Neural cell (in vitro differentiated cells): ENCODE results near the gene HAAO. TPM values are rescaled to one million over a fixed set of nuclear protein-coding genes. Genes with fewer than 3 reads are reported as not detected.

Experiments
- H2AFZ ChIP-seq: fragments of 200-600, 300-800 bp; sonication (generic), shearing (Covaris generic); 2 replicates; pipeline ENCODE4 v1.6.0; 2014; ENCODE audit warnings: low read depth, mild to moderate bottlenecking, antibody characterized with exemption, low read length, moderate library complexity
- H3F3A ChIP-seq: fragments of 200-600 bp; shearing (Covaris generic); 2 replicates; pipeline ENCODE4 v1.6.1; 2016; ENCODE audit warnings: mild to moderate bottlenecking, moderate library complexity, mixed read lengths, antibody characterized with exemption, low read length; ENCODE audit not compliant: insufficient read depth, poor library complexity, severe bottlenecking
- H3K27ac ChIP-seq: fragments of 200-600, 300-800 bp; sonication (generic), shearing (Covaris generic); 2 replicates; pipeline ENCODE4 v1.5.1; 2014; ENCODE audit warnings: mild to moderate bottlenecking, low read length, moderate library complexity
- H3K27me3 ChIP-seq: fragments of 300-800, 200-600 bp; sonication (generic), shearing (Covaris generic); 2 replicates; pipeline ENCODE4 v1.6.0; 2014; ENCODE audit warnings: mild to moderate bottlenecking, low read depth, low read length, moderate library complexity; ENCODE audit not compliant: insufficient read depth
- H3K36me3 ChIP-seq: fragments of 300-800, 200-600 bp; sonication (generic), shearing (Covaris generic); 2 replicates; pipeline ENCODE4 v1.5.1; 2014; ENCODE audit warnings: mild to moderate bottlenecking, antibody characterized with exemption, low read length, moderate library complexity; ENCODE audit not compliant: insufficient read depth
- H3K4me2 ChIP-seq: fragments of 300-800, 200-600 bp; sonication (generic), shearing (Covaris generic); 2 replicates; pipeline ENCODE4 v1.6.0; 2014; ENCODE audit warnings: mild to moderate bottlenecking, low read length
- H3K4me3 ChIP-seq: fragments of 300-800, 200-600 bp; sonication (generic), shearing (Covaris generic); 2 replicates; pipeline ENCODE4 v1.5.1; 2014; ENCODE audit warnings: mild to moderate bottlenecking, low read length, moderate library complexity
- H3K79me2 ChIP-seq: fragments of 200-600 bp; shearing (Covaris generic); replicated peaks from 2 replicates; pipeline ENCODE4 v1.6.0; 2014; ENCODE audit warnings: mild to moderate bottlenecking, low read length, moderate library complexity; ENCODE audit not compliant: insufficient read depth
- H3K9ac ChIP-seq: fragments of 300-800, 200-600 bp; sonication (generic), shearing (Covaris generic); 2 replicates; pipeline ENCODE4 v1.6.1; 2016; ENCODE audit warnings: mild to moderate bottlenecking, low read length, mixed read lengths
- H3K9me2 ChIP-seq: fragments of 200-600 bp; shearing (Covaris generic); 2 replicates; pipeline ENCODE4 v1.6.1; 2016; ENCODE audit warnings: mild to moderate bottlenecking, low read length, mixed read lengths; ENCODE audit not compliant: insufficient read depth
- H3K9me3 ChIP-seq: fragments of 200-600, 300-800 bp; sonication (generic), shearing (Covaris generic); 2 replicates; pipeline ENCODE4 v1.6.1; 2016; ENCODE audit warnings: mild to moderate bottlenecking, mixed run types, low read length, moderate library complexity, mixed read lengths
- H4K20me1 ChIP-seq: fragments of 200-600 bp; shearing (Covaris generic); 2 replicates; pipeline ENCODE4 v1.6.1; 2016; ENCODE audit warnings: mild to moderate bottlenecking, mixed run types; ENCODE audit not compliant: insufficient read depth
- CTCF ChIP-seq: fragments of 450-650 bp; IDR thresholded peaks from 2 replicates; pipeline ENCODE4 v1.5.1; 2014; ENCODE audit warnings: antibody characterized with exemption, mild to moderate bottlenecking, moderate library complexity; ENCODE audit not compliant: poor library complexity, severe bottlenecking
- EP300 ChIP-seq: fragments of 450-650 bp; conservative IDR thresholded peaks from 2 replicates; pipeline ENCODE4 v1.6.1; 2014; ENCODE audit warnings: antibody characterized with exemption, mild to moderate bottlenecking, moderate library complexity; ENCODE audit not compliant: poor library complexity, severe bottlenecking
- EZH2 ChIP-seq: fragments of 200-600, 300-800 bp; shearing (Covaris generic), sonication (generic); IDR thresholded peaks from 2 replicates; pipeline ENCODE4 v1.6.1; 2014; ENCODE audit warnings: antibody characterized with exemption, low read length, borderline replicate concordance, mild to moderate bottlenecking; ENCODE audit not compliant: insufficient read depth, poor library complexity, severe bottlenecking
- MXI1 ChIP-seq: fragments of 450-650 bp; conservative IDR thresholded peaks from 2 replicates; pipeline ENCODE4 v1.6.1; 2014; ENCODE audit warnings: antibody characterized with exemption, mild to moderate bottlenecking; ENCODE audit not compliant: poor library complexity, severe bottlenecking
- POLR2AphosphoS5 ChIP-seq: IDR thresholded peaks from 2 replicates; pipeline ENCODE4 v1.6.1; 2012
- RAD21 ChIP-seq: fragments of 450-650 bp; conservative IDR thresholded peaks from 2 replicates; pipeline ENCODE4 v1.6.1; 2014; ENCODE audit warnings: antibody characterized with exemption, mild to moderate bottlenecking, moderate library complexity
- REST ChIP-seq: IDR thresholded peaks from 2 replicates; pipeline ENCODE4 v1.6.1; 2012; ENCODE audit warnings: borderline replicate concordance
- SMC3 ChIP-seq: fragments of 450-650 bp; conservative IDR thresholded peaks from 2 replicates; pipeline ENCODE4 v1.6.1; 2014; ENCODE audit warnings: antibody characterized with exemption, mild to moderate bottlenecking, moderate library complexity; ENCODE audit not compliant: poor library complexity
- TAF1 ChIP-seq: IDR thresholded peaks from 2 replicates; pipeline ENCODE4 v1.6.1; 2012; ENCODE audit warnings: low read depth
- polyA plus RNA-seq: library from polyadenylated mRNA; depleted of rRNA; stranded (reverse); fragments of >200 nt; gene quantifications from 2 replicates; pipeline ENCODE4 v1.2.3, GENCODE V29; 2014

Gene HAAO
- polyA plus RNA-seq, 1 donor from 2014 or later = not detected

GRCh38 chr2:42748840-42749239 is 43.5 kb downstream of the HAAO start:
- no peaks in the 10 kb centered on the region for H3F3A ChIP-seq
- no peaks in the 10 kb centered on the region for H3K79me2 ChIP-seq
- H3K9ac ChIP-seq = no peak overlapping the region
- H3K4me3 ChIP-seq = no peak overlapping the region
- no peak overlapping the region for H2AFZ ChIP-seq
- no peaks in the 10 kb centered on the region for H4K20me1 ChIP-seq
- no peak overlapping the region for H3K4me2 ChIP-seq
- H3K36me3 ChIP-seq = no peaks in the 10 kb centered on the region
- H3K9me2 ChIP-seq = no peaks in the 10 kb centered on the region
- H3K9me3 ChIP-seq = no peaks in the 10 kb centered on the region
- H3K27ac ChIP-seq = no peak overlapping the region
- TF ChIP-seq CTCF (no peak), RAD21 (no peak), POLR2AphosphoS5 (no peak), EP300 (no peak), MXI1 (no peak), SMC3 (no peak), TAF1 (no peak), REST (no peak), EZH2 (no peak)
- no peaks in the 10 kb centered on the region for H3K27me3 ChIP-seq

- TF ChIP-seq TAF1 = no peak
- no peak for TF ChIP-seq EP300
- TF ChIP-seq RAD21 = no peak
- no peak for TF ChIP-seq EZH2
- TF ChIP-seq POLR2AphosphoS5 = no peak
- no peak for TF ChIP-seq CTCF
- TF ChIP-seq REST = no peak
- no peak for TF ChIP-seq MXI1
- no peak for TF ChIP-seq SMC3
- no peak overlapping the region for H3K4me2 ChIP-seq
- H3K27me3 ChIP-seq = no peaks in the 10 kb centered on the region
Measured at GRCh38 chr2:42747422-42747821, 45.0 kb downstream of the HAAO start.

More at GRCh38 chr2:42747422-42747821, 45.0 kb downstream of the HAAO start:
- no peak overlapping the region for H2AFZ ChIP-seq
- H4K20me1 ChIP-seq = no peaks in the 10 kb centered on the region
- no peak overlapping the region for H3K27ac ChIP-seq
- H3K9me3 ChIP-seq = no peaks in the 10 kb centered on the region
- no peaks in the 10 kb centered on the region for H3K36me3 ChIP-seq
- no peak overlapping the region for H3K4me3 ChIP-seq
- H3K9ac ChIP-seq = no peak overlapping the region
- H3K79me2 ChIP-seq = no peaks in the 10 kb centered on the region
- no peaks in the 10 kb centered on the region for H3K9me2 ChIP-seq
- no peaks in the 10 kb centered on the region for H3F3A ChIP-seq
